ENCODE data around the gene FOXP1. TPM values are rescaled to one million over a fixed set of nuclear protein-coding genes. Genes with fewer than 3 reads are reported as not detected.

Gene FOXP1
- total RNA-seq, 1 experiment from 2014 or later, result 2.9 TPM

DNA sequence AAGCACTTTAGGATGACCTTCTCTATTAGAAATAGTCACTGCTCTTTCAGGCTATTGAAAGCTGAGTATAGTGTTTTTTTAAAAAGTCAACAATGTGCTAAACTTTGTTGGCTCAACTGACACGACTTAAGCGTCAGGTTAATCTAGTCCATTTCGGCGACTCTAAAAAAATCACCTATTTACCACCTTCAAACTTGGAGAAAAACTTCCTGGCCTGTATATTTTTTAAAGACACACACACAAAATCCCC is 517.8 kb downstream of the FOXP1 start:
- intact Hi-C loops (cut with micrococcal nuclease; ENCODE audit: unreplicated experiment) (no loop called here), in situ Hi-C loops (cut with HindIII; ENCODE audit: low pct_unique_long_range_greater_than_20kb, low sequenced_read_pairs) (no loop called here)
- DNase-seq (ENCODE audit: low read depth, low spot score), result no peak
- Histone ChIP-seq H3K4me1 (ENCODE audit: control insufficient read depth, insufficient read depth, low read length) (no peaks in the 10 kb centered on the region; the same call in 1 of the 2 replicates), H3K27ac (ENCODE audit: low read length) (no peak overlapping the region), H3K36me3 (ENCODE audit: control insufficient read depth, insufficient read depth, low read length) (no peaks in the 10 kb centered on the region), H3K9me3 (ENCODE audit: control insufficient read depth, insufficient read depth, low read depth, low read length) (no peaks in the 10 kb centered on the region), H3K4me3 (ENCODE audit: low read depth in 2 of 2, low read length in 2 of 2) (peak overlapping the region; percentile 48 to 63), H3K27me3 (ENCODE audit: control insufficient read depth, insufficient read depth, low read length) (peaks cover 5% of the 10 kb centered on the region; the same call in 1 of the 2 replicates)
- no peak for ATAC-seq
- no TSS peak for BruUV-seq (replicated peaks)
- TF ChIP-seq, protein P1, sequence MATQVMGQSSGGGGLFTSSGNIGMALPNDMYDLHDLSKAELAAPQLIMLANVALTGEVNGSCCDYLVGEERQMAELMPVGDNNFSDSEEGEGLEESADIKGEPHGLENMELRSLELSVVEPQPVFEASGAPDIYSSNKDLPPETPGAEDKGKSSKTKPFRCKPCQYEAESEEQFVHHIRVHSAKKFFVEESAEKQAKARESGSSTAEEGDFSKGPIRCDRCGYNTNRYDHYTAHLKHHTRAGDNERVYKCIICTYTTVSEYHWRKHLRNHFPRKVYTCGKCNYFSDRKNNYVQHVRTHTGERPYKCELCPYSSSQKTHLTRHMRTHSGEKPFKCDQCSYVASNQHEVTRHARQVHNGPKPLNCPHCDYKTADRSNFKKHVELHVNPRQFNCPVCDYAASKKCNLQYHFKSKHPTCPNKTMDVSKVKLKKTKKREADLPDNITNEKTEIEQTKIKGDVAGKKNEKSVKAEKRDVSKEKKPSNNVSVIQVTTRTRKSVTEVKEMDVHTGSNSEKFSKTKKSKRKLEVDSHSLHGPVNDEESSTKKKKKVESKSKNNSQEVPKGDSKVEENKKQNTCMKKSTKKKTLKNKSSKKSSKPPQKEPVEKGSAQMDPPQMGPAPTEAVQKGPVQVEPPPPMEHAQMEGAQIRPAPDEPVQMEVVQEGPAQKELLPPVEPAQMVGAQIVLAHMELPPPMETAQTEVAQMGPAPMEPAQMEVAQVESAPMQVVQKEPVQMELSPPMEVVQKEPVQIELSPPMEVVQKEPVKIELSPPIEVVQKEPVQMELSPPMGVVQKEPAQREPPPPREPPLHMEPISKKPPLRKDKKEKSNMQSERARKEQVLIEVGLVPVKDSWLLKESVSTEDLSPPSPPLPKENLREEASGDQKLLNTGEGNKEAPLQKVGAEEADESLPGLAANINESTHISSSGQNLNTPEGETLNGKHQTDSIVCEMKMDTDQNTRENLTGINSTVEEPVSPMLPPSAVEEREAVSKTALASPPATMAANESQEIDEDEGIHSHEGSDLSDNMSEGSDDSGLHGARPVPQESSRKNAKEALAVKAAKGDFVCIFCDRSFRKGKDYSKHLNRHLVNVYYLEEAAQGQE (IDR thresholded peaks at IDR 0.05; ENCODE audit: insufficient read depth in 1 of 2, low read depth in 2 of 2, low read length in 1 of 2), result no peak
- TF ChIP-seq TCF7L2 (IDR thresholded peaks at IDR 0.05; ENCODE audit: low read depth, low read length) (no peak), SIN3A (IDR thresholded peaks at IDR 0.05; ENCODE audit: borderline replicate concordance, insufficient read depth, low read depth, low read length) (no peak), POLR2AphosphoS5 (IDR thresholded peaks at IDR 0.05; ENCODE audit: low read depth, low read length) (no peak)
- TF ChIP-seq, protein P2, sequence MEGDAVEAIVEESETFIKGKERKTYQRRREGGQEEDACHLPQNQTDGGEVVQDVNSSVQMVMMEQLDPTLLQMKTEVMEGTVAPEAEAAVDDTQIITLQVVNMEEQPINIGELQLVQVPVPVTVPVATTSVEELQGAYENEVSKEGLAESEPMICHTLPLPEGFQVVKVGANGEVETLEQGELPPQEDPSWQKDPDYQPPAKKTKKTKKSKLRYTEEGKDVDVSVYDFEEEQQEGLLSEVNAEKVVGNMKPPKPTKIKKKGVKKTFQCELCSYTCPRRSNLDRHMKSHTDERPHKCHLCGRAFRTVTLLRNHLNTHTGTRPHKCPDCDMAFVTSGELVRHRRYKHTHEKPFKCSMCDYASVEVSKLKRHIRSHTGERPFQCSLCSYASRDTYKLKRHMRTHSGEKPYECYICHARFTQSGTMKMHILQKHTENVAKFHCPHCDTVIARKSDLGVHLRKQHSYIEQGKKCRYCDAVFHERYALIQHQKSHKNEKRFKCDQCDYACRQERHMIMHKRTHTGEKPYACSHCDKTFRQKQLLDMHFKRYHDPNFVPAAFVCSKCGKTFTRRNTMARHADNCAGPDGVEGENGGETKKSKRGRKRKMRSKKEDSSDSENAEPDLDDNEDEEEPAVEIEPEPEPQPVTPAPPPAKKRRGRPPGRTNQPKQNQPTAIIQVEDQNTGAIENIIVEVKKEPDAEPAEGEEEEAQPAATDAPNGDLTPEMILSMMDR (IDR thresholded peaks at IDR 0.05), result no peak
- ChIA-PET POLR2A (interaction anchor here (0.6 kb wide), 1 partner anchor 517 kb away, joined by 3 read pairs; no protein-coding TSS in a partner anchor), CTCF (no interaction called here)

DNA sequence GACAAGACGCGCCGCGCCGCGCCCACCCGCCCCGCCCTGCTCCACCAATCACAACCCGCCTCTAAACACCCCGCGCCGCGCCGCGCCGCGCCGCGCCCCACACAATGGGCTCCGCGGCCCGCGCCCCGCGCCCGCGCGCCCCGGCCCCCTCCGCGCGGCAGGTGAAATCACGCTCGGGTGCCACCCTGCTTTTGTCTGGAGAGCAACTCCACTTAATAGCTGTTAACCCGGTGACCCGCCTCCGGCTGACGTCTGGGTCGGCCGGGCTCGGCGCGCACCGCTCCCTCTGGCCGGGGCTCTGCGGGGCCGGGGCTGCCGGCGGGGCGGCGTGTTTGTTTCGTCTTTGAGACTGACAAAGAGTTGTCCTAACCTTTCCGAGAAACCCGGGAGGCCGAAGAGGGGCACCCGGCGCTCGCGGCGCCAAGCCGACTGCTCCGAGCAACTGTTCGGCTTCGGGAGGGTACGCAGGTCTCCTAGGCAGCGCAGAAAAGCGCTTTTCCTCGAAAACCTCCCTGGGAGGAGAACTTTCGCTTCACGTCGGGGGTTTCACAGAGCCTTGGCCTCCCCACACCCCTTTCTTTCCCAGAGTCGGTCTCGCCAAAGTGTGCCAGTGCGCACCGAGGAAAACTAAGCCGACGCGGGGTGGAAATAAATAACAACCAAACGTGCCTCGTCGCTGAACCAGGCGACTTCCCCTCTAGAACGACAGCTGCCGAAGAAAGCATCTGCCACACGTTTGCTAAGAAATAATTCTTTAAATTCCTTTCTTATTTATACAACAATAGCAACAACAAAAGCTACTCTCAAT is 518.4 kb downstream of the FOXP1 start:
- DNase-seq (ENCODE audit: low read depth, low spot score), result no peak
- TF ChIP-seq TCF7L2 (IDR thresholded peaks at IDR 0.05; ENCODE audit: low read depth, low read length) (no peak), SIN3A (IDR thresholded peaks at IDR 0.05; ENCODE audit: borderline replicate concordance, insufficient read depth, low read depth, low read length) (no peak), POLR2AphosphoS5 (IDR thresholded peaks at IDR 0.05; ENCODE audit: low read depth, low read length) (no peak)
- TF ChIP-seq, protein P2 (IDR thresholded peaks at IDR 0.05), result no peak
- TF ChIP-seq, protein P1 (IDR thresholded peaks at IDR 0.05; ENCODE audit: insufficient read depth in 1 of 2, low read depth in 2 of 2, low read length in 1 of 2), result no peak
- BruUV-seq (replicated peaks), result no TSS peak
- POLR2A ChIA-PET, result interaction anchor here (0.6 kb wide), 1 partner anchor 517 kb away, joined by 3 read pairs; no protein-coding TSS in a partner anchor
- CTCF ChIA-PET, result no interaction called here
- in situ Hi-C loops (cut with HindIII; ENCODE audit: low pct_unique_long_range_greater_than_20kb, low sequenced_read_pairs), result no loop called here
- H3K36me3 ChIP-seq (ENCODE audit: control insufficient read depth, insufficient read depth, low read length), result no peaks in the 10 kb centered on the region
- H3K27me3 ChIP-seq (ENCODE audit: control insufficient read depth, insufficient read depth, low read length), result peaks cover 5% of the 10 kb centered on the region; the same call in 1 of the 2 replicates
- intact Hi-C loops (cut with micrococcal nuclease; ENCODE audit: unreplicated experiment), result no loop called here
- H3K27ac ChIP-seq (ENCODE audit: low read length), result no peak overlapping the region
- H3K4me3 ChIP-seq (ENCODE audit: low read depth in 2 of 2, low read length in 2 of 2), result peak overlapping the region; percentile 48 to 63
- peak; percentile 84 for ATAC-seq
- no peaks in the 10 kb centered on the region for H3K9me3 ChIP-seq (ENCODE audit: control insufficient read depth, insufficient read depth, low read depth, low read length)
- H3K4me1 ChIP-seq (ENCODE audit: control insufficient read depth, insufficient read depth, low read length), result no peaks in the 10 kb centered on the region; the same call in 1 of the 2 replicates

Data from Panc1 (cell line).